Neutrophil (primary cell): ENCODE data around the gene UGT1A4.

Source experiments
- H3K27ac ChIP-seq: fragments of 200-600 bp; sonication (generic); 2 replicates; pipeline ENCODE4 v1.5.1; 2016; ENCODE audit warnings: mild to moderate bottlenecking, moderate library complexity
- H3K27me3 ChIP-seq: fragments of 200-600 bp; sonication (generic); 2 replicates; pipeline ENCODE4 v1.6.0; 2016; ENCODE audit warnings: mild to moderate bottlenecking
- H3K36me3 ChIP-seq: fragments of 200-600 bp; sonication (generic); 2 replicates; pipeline ENCODE4 v1.5.1; 2017
- H3K4me1 ChIP-seq, 2 experiments: fragments of 200-600 bp in 1 of 2; sonication (generic) in 1 of 2; 1 replicate in 1 of 2; 2 replicates in 1 of 2; pipeline versions ENCODE4 v1.5.1 to v1.6.1; 2013 to 2016; ENCODE audit warnings: low read depth in 1 of 2, low read length in 1 of 2, mild to moderate bottlenecking in 1 of 2, moderate library complexity in 1 of 2; ENCODE audit not compliant: control insufficient read depth in 1 of 2, insufficient read depth in 1 of 2
- H3K4me3 ChIP-seq, 2 experiments: fragments of 200-600 bp in 1 of 2; sonication (generic) in 1 of 2; 1 replicate in 1 of 2; 2 replicates in 1 of 2; pipeline ENCODE4 v1.5.1; 2013 to 2016; ENCODE audit warnings: low read depth in 1 of 2, low read length in 1 of 2, mild to moderate bottlenecking in 1 of 2, moderate library complexity in 1 of 2
- H3K9me3 ChIP-seq: fragments of 200-600 bp; sonication (generic); 2 replicates; pipeline ENCODE4 v1.5.1; 2016
- CTCF ChIP-seq: fragments of 200-600 bp; sonication (generic); IDR thresholded peaks from 2 replicates; pipeline ENCODE4 v1.5.1; 2016; ENCODE audit warnings: antibody characterized with exemption

Gene UGT1A4

DNA sequence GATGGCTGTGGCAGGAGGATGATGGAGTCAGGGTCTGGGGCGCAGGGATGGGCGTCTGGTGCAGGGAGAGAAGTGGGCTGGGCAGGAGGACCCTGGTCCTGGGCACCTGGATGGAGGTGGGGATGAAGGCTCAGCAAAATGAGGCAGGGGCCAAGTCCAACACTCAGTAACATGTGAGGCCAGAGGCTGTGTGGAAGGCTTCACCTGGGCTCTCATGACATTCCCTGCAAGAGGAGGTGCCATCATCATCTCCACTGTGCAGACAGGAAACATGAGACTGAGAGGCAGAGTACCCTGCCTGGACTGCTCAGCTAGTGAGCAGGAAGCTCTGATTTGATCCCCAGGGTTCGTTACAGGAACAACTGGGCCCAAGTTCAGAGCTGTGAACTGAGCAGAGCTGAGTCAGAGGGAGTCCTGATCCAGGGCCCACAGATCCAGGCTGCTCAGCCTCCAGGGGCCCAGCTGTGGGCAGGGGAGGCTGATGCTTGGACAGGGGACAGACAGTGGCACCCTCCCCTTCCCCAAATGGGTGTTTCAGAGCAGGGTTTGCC, 98.9 kb downstream of the UGT1A4 start:
- Histone ChIP-seq H3K4me1 (no peaks in the 10 kb centered on the region), H3K36me3 (no peaks in the 10 kb centered on the region), H3K9me3 (no peaks in the 10 kb centered on the region), H3K4me3 (no peak overlapping the region), H3K27ac (no peak overlapping the region), H3K27me3 (peaks cover 9% of the 10 kb centered on the region)
- no peak for TF ChIP-seq CTCF

DNA sequence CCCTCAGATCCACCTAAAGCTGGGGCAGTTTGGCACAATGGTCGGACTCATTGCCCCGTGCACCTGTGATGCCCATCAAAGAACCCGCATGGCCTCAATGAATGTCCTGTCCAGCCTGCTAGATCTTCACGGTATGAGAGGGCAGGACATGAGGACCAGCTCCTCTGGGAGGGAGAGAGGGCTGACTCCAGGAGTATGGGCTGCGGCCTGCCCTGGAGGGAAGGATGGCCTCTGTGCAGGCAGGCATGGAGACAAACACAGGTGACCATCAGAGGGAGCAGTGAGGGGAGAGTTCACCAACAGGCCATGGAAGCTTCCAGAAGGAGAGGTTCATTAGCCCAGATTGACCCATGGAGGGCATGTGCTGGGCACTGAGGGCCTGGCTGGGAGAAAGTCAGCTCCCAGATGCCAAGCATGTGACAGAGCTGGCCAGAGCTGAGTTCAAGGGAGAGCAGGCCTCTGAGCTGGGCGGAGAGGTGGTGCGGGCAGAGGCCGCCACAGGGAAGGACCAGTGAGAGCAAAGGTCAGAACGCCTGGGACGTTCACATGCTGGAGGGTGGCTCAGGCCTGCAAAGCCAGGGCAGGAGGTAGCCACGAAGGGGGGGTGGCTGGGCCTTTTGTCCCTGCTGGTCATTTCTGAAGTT, 99.6 kb downstream of the UGT1A4 start:
- Histone ChIP-seq H3K9me3 (no peaks in the 10 kb centered on the region), H3K36me3 (no peaks in the 10 kb centered on the region), H3K27me3 (peaks cover 9% of the 10 kb centered on the region), H3K27ac (no peak overlapping the region), H3K4me3 (no peak overlapping the region), H3K4me1 (no peaks in the 10 kb centered on the region)
- TF ChIP-seq CTCF: no peak

DNA sequence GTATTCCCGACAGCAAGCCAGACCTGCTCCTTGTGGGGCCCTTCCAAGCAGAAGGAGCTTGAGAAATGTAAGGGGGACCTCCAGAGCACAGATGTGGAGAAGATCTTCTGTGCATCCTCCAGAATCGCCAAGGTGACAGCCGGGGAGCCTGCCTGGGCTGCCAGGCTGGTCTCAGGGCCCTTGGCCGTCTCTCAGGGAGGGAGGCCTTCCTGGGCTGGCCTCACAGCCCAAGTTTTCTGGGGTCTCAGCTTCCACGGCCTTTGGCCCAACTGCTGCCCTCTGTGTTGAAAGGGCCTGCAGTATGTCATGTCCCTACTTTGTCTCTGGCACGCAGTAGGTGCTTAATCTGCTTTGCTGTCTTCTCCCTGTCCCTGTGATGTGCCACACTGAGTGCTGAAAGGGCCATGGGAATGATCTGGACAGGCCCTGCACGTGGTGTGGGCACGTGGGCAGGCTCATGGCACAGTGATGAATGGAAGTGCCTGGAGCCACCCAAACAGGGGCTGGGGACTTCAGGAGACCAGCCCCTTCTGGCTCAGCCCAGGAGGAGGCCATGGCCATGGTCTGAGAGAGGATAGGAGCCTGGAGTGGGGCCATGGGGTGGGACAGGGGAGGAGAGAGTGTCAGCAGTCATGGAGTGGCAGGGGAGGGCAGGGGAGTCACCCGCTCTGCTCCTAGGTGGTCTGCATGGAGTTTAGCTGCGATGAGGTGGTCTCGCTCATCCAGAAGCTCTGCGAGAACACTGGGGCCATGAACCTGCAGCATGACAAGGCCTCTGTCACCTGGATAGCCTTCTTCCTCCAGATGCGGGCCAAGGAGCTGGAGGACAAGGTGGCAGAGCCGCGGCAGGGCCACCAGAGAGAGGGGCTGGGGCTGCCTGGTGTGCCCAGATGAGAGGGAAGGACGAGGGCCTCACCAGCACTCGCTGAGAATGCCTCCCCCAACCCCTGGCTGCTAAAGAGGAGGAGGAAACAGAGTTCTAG, 100.4 kb downstream of the UGT1A4 start:
- no peak overlapping the region for H3K4me3 ChIP-seq
- no peaks in the 10 kb centered on the region for H3K9me3 ChIP-seq
- no peak overlapping the region for H3K27ac ChIP-seq
- no peak for TF ChIP-seq CTCF
- peaks cover 8% of the 10 kb centered on the region for H3K27me3 ChIP-seq
- no peaks in the 10 kb centered on the region for H3K36me3 ChIP-seq
- H3K4me1 ChIP-seq: no peaks in the 10 kb centered on the region

DNA sequence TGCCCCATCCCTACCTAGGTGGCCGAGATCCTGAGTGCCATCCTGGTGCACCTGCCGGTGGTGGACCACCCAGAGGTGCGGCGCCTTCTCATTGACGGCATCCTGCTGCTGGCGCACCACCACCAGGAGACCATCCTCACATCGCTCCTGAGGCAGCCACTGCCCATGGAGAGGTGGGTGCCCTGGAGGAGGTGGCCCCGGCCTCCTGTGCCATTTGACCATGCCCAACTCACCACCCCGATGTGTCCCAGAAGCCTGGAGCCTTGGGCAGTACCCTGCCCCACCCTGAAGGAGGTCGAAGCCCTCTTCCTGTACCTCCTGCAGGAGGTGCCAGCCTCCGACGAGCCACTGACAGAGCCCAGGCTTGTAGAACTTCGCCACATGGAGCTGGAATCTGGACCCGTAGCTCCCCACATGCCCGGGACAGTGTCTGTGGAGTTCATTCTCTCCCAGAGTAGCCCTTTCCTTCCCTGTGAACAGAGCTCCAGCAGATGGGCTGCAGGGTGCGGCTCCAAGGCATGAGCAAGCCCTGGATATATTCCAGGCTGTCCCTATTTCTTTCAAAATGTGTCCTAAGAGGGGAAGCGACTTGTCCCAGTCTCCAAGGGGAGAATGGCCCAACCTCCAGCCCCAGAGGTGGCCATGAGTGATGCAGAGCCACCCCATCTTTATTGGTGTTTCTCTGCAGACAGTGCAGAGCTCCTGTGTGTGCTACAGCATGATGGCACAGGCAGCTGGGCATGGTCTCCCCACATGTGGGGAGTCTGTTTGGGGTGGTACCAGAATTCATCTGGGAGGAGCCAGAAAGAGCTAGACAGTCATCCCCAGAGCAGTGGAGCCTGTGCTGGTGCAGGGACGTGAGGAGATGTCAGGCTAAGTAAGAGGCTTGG, 101.6 kb downstream of the UGT1A4 start:
- H3K9me3 ChIP-seq: no peaks in the 10 kb centered on the region
- H3K4me1 ChIP-seq: no peaks in the 10 kb centered on the region
- H3K27me3 ChIP-seq: no peaks in the 10 kb centered on the region
- TF ChIP-seq CTCF: no peak
- no peak overlapping the region for H3K4me3 ChIP-seq
- H3K36me3 ChIP-seq: no peaks in the 10 kb centered on the region
- H3K27ac ChIP-seq: no peak overlapping the region

DNA sequence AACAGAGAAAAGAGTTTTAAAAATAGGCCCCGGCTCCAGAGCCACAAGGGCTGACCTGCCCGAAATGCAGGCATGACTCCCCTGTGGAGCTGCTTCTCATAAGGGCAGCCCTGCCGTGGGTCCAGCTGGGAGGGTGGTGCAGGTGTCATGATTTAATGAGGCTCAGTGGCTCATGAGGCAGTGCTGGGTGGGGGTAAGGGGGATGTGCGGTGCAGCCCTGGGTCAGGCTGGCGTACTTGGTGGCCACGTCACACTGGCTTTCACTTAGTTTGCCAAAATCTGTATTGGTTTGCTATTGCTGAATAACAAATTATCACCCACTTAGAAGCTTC, 102.2 kb downstream of the UGT1A4 start:
- no peaks in the 10 kb centered on the region for H3K4me1 ChIP-seq
- H3K36me3 ChIP-seq: no peaks in the 10 kb centered on the region
- no peak for TF ChIP-seq CTCF
- no peak overlapping the region for H3K4me3 ChIP-seq
- no peaks in the 10 kb centered on the region for H3K27me3 ChIP-seq
- H3K9me3 ChIP-seq: no peaks in the 10 kb centered on the region
- H3K27ac ChIP-seq: no peak overlapping the region
